Adipocyte (in vitro differentiated cells): ENCODE measurements around the gene CAMTA1.

ENCODE experiments used
- DNase-seq: peaks from one replicate; pipeline ENCODE4 v3.0.0-alpha.2; 2015; ENCODE audit warnings: low read depth
- H3K27me3 ChIP-seq: replicated peaks from 2 replicates; pipeline ENCODE4 v1.7.0; 2013; ENCODE audit warnings: mild to moderate bottlenecking, low read length, moderate library complexity; ENCODE audit not compliant: control insufficient read depth, insufficient read depth
- H3K36me3 ChIP-seq: 2 replicates; pipeline ENCODE4 v1.7.0; 2013; ENCODE audit warnings: low read length, mild to moderate bottlenecking, moderate library complexity; ENCODE audit not compliant: control insufficient read depth, insufficient read depth, severe bottlenecking
- H3K4me1 ChIP-seq: 2 replicates; pipeline ENCODE4 v1.7.0; 2013; ENCODE audit warnings: mild to moderate bottlenecking, low read length, moderate library complexity; ENCODE audit not compliant: control insufficient read depth, insufficient read depth
- H3K4me3 ChIP-seq: 2 replicates; pipeline ENCODE4 v1.7.0; 2013; ENCODE audit warnings: mild to moderate bottlenecking, low read length, moderate library complexity
- H3K9ac ChIP-seq: 2 replicates; pipeline ENCODE4 v1.7.0; 2013; ENCODE audit warnings: mild to moderate bottlenecking, low read length, moderate library complexity
- H3K9me3 ChIP-seq: 2 replicates; pipeline ENCODE4 v1.7.0; 2013; ENCODE audit warnings: mild to moderate bottlenecking, low read length, moderate library complexity; ENCODE audit not compliant: control insufficient read depth

The CAMTA1 gene

GRCh38 chr1:7097938-7098592, 312.8 kb downstream of the CAMTA1 start:
- H3K4me1 ChIP-seq = no peaks in the 10 kb centered on the region
- DNase-seq = no peak
- no peaks in the 10 kb centered on the region for H3K9me3 ChIP-seq
- H3K36me3 ChIP-seq = no peaks in the 10 kb centered on the region
- H3K9ac ChIP-seq = no peak overlapping the region
- H3K27me3 ChIP-seq = peaks cover 53% of the 10 kb centered on the region
- no peak overlapping the region for H3K4me3 ChIP-seq

- H3K4me3 ChIP-seq = no peak overlapping the region
- no peak overlapping the region for H3K9ac ChIP-seq
- DNase-seq = no peak
- no peaks in the 10 kb centered on the region for H3K36me3 ChIP-seq
- H3K27me3 ChIP-seq = peaks cover 47% of the 10 kb centered on the region
- no peaks in the 10 kb centered on the region for H3K9me3 ChIP-seq
- no peaks in the 10 kb centered on the region for H3K4me1 ChIP-seq
Observed at GRCh38 chr1:7098641-7099040, 313.4 kb downstream of the CAMTA1 start.

GRCh38 chr1:7100479-7100878, 315.2 kb downstream of the CAMTA1 start:
- H3K9me3 ChIP-seq = no peaks in the 10 kb centered on the region
- H3K36me3 ChIP-seq = no peaks in the 10 kb centered on the region
- no peak overlapping the region for H3K9ac ChIP-seq
- peaks cover 39% of the 10 kb centered on the region for H3K27me3 ChIP-seq
- DNase-seq = no peak
- peak overlapping the region; percentile 27 for H3K4me3 ChIP-seq
- no peaks in the 10 kb centered on the region for H3K4me1 ChIP-seq

DNA sequence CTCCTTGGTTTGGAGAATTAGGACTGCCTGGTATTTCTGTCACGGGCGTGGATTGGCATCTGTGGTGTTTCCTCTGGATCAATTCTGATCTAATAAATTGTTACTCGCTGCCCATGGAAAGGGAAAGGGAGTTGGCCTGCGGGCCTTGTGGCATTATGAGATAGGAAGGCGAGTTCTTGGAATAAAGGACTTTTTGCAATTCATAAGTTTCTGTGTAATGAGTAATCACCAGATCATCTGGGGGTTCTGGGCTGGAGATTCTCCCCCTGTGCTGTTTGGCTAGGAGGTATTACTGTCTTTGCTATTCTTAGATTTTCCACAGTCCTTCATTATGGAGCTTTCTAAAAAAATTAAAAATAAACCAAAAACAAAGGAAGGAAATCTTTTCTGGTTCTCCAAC, 315.9 kb downstream of the CAMTA1 start:
- Histone ChIP-seq H3K9ac (no peak overlapping the region), H3K27me3 (peaks cover 32% of the 10 kb centered on the region), H3K4me3 (no peak overlapping the region), H3K4me1 (no peaks in the 10 kb centered on the region), H3K9me3 (no peaks in the 10 kb centered on the region), H3K36me3 (no peaks in the 10 kb centered on the region)
- DNase-seq = no peak

- Histone ChIP-seq H3K9me3 (peaks cover 2% of the 10 kb centered on the region), H3K4me3 (no peak overlapping the region), H3K9ac (no peak overlapping the region), H3K27me3 (peaks cover 33% of the 10 kb centered on the region), H3K36me3 (no peaks in the 10 kb centered on the region), H3K4me1 (no peaks in the 10 kb centered on the region)
- no peak for DNase-seq
Observed at GRCh38 chr1:7103361-7103782, 318.1 kb downstream of the CAMTA1 start.

- Histone ChIP-seq H3K4me1 (no peaks in the 10 kb centered on the region), H3K36me3 (no peaks in the 10 kb centered on the region), H3K4me3 (no peak overlapping the region), H3K9me3 (peaks cover 7% of the 10 kb centered on the region), H3K9ac (no peak overlapping the region), H3K27me3 (peaks cover 32% of the 10 kb centered on the region)
- DNase-seq = no peak
Observed at GRCh38 chr1:7103874-7104273, 318.6 kb downstream of the CAMTA1 start.

DNA sequence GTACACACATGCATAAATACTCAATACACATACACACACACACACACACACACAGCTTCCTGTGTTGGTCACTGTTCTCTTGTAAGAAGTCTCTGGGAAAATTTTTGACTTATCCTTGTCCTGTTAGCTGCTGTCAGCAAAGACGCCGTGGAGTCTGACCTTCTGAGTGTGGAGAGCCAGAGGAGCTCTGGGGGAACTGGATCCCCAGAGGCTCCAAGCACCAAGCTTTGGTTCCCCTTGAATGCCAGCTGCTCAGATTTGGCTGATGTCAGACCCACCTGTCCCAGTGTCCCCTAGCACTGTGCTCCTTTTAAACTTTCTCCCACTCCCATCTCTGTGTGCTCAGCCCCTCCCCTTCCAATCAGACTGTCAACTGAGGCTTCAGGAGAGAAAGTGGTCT, 319.1 kb downstream of the CAMTA1 start:
- no peaks in the 10 kb centered on the region for H3K4me1 ChIP-seq
- peaks cover 9% of the 10 kb centered on the region for H3K9me3 ChIP-seq
- H3K27me3 ChIP-seq = peaks cover 32% of the 10 kb centered on the region
- H3K4me3 ChIP-seq = no peak overlapping the region
- no peaks in the 10 kb centered on the region for H3K36me3 ChIP-seq
- DNase-seq = no peak
- no peak overlapping the region for H3K9ac ChIP-seq

DNA sequence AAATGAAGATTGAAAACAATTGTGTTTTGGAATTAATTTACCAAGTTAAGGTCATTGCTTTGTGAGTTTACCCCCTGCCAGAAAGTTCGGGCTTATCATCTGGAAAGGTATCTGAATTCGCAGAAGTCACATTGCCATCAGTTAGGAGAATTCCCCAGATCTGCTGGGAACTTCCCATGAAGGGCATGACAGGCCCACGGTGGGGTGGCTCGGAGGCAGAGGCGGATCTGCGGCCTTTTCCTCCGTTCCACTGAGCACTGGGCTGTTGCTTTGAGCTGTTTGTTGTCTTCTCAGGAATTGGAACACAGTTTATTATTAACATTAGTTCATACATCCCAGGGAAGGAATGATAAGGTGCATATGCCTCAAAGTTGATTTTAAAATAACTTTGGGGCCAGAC, 320.0 kb downstream of the CAMTA1 start:
- no peaks in the 10 kb centered on the region for H3K36me3 ChIP-seq
- peaks cover 25% of the 10 kb centered on the region for H3K27me3 ChIP-seq
- H3K9ac ChIP-seq = no peak overlapping the region

GRCh38 chr1:7106442-7107108, 321.3 kb downstream of the CAMTA1 start:
- H3K9ac ChIP-seq = no peak overlapping the region
- no peak for DNase-seq
- no peak overlapping the region for H3K4me3 ChIP-seq
- no peaks in the 10 kb centered on the region for H3K4me1 ChIP-seq
- no peaks in the 10 kb centered on the region for H3K36me3 ChIP-seq
- peaks cover 9% of the 10 kb centered on the region for H3K9me3 ChIP-seq
- peaks cover 33% of the 10 kb centered on the region for H3K27me3 ChIP-seq

More for the DNA sequence above, 320.0 kb downstream of the CAMTA1 start:
- Histone ChIP-seq H3K9me3 (peaks cover 9% of the 10 kb centered on the region), H3K4me3 (no peak overlapping the region), H3K4me1 (no peaks in the 10 kb centered on the region)
- no peak for DNase-seq

DNA sequence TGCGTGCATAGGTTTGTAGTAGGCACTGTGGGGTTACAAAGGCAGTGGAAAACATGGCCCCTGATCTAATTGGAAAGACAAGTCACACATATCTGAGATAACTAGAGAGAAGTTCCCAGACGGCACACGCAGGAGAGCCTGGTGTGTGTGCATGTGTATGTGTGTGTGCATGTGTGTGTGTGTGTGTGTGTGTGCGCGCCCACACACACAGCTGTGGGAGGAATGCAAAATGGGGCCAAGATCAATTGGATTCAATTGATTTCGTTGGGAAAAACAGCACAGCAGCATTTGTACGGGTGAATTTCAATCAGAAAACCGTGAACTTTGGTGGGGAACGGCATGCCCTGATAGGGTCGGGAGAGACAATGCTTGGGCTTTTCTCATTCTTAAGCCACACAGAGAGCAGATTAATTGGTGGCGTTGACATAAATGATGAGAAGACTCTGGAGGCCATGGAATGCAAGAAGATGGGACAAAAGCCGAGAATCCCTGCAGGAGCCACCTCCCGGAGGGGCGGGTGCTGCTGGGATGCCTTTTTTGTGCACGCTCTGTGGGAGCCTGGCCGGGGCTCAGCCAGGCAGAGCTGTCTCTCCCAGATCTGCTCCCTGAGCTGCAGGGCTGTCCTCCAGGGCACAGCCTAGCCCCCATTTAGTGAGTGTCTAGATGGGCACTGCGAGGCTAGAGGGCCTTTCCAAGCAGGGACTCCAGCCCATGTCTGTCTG, 322.0 kb downstream of the CAMTA1 start:
- Histone ChIP-seq H3K4me3 (no peak overlapping the region), H3K36me3 (no peaks in the 10 kb centered on the region), H3K9ac (no peak overlapping the region), H3K4me1 (no peaks in the 10 kb centered on the region), H3K9me3 (peaks cover 9% of the 10 kb centered on the region), H3K27me3 (peaks cover 38% of the 10 kb centered on the region)
- no peak for DNase-seq

DNA sequence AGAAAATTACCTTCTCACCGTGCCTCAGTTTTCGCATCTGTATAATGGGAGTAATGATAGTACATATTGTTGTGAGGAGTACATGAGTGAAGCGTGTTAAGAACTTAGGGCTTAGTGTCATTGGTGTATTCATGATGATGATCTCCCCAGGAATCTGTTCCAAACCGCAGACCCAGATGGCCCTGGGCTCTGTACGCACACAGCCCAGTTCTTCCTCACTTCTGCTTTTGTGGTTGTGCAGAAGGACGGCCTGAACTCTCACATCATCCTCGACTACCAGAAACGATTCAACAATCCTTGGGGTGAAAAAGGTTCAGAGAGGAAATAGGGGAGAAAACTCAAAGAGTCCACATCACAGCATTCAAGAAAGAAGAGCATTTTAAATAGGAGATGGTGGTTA, 323.0 kb downstream of the CAMTA1 start:
- peaks cover 9% of the 10 kb centered on the region for H3K9me3 ChIP-seq
- H3K4me3 ChIP-seq = no peak overlapping the region
- H3K4me1 ChIP-seq = no peaks in the 10 kb centered on the region
- no peaks in the 10 kb centered on the region for H3K36me3 ChIP-seq
- peaks cover 38% of the 10 kb centered on the region for H3K27me3 ChIP-seq
- no peak overlapping the region for H3K9ac ChIP-seq
- DNase-seq = no peak
